Loucy (cell line): Measurements from ENCODE around the gene ADIG.

Source experiments
- H2AFZ ChIP-seq: fragments of 200-600 bp; sonication (generic); 2 replicates; pipeline ENCODE4 v1.6.0; 2016; ENCODE audit warnings: antibody characterized with exemption, mild to moderate bottlenecking, low read length, moderate library complexity
- H3F3A ChIP-seq: fragments of 200-600 bp; 2 replicates; pipeline ENCODE4 v1.6.0; 2016; ENCODE audit warnings: antibody characterized with exemption, low read depth, mild to moderate bottlenecking
- H3K27me3 ChIP-seq: fragments of 200-600 bp; sonication (generic); 2 replicates; pipeline ENCODE4 v1.6.1; 2014; ENCODE audit warnings: low read length, mild to moderate bottlenecking; ENCODE audit not compliant: insufficient read depth, poor library complexity, severe bottlenecking
- H3K36me3 ChIP-seq: fragments of 200-600 bp; sonication (generic); 2 replicates; pipeline ENCODE4 v1.6.1; 2016; ENCODE audit warnings: low read length; ENCODE audit not compliant: insufficient read depth
- H3K4me1 ChIP-seq: fragments of 200-600 bp; sonication (generic); 2 replicates; pipeline ENCODE4 v1.5.1; 2014; ENCODE audit warnings: low read length, mild to moderate bottlenecking; ENCODE audit not compliant: insufficient read depth, poor library complexity, severe bottlenecking
- H3K4me2 ChIP-seq: fragments of 200-600 bp; sonication (generic); 2 replicates; pipeline ENCODE4 v1.6.0; 2014; ENCODE audit warnings: antibody characterized with exemption, low read length, low read depth, mild to moderate bottlenecking; ENCODE audit not compliant: poor library complexity, severe bottlenecking
- H3K4me3 ChIP-seq: fragments of 200-600 bp; sonication (generic); 2 replicates; pipeline ENCODE4 v1.5.1; 2014; ENCODE audit warnings: low read length, mild to moderate bottlenecking, mixed read lengths; ENCODE audit not compliant: poor library complexity, severe bottlenecking
- H3K79me2 ChIP-seq: fragments of 200-600 bp; sonication (generic); 2 replicates; pipeline ENCODE4 v1.6.1; 2014; ENCODE audit warnings: low read length; ENCODE audit not compliant: insufficient read depth
- H3K9ac ChIP-seq: fragments of 200-600 bp; sonication (generic); 2 replicates; pipeline ENCODE4 v1.6.0; 2014; ENCODE audit warnings: mild to moderate bottlenecking, low read depth, low read length, moderate library complexity; ENCODE audit not compliant: poor library complexity, severe bottlenecking
- H3K9me2 ChIP-seq: fragments of 200-600 bp; sonication (generic); replicated peaks from 2 replicates; pipeline ENCODE4 v1.6.1; 2016; ENCODE audit warnings: low read depth, low read length, mixed read lengths
- H3K9me3 ChIP-seq: fragments of 200-600 bp; sonication (generic); 2 replicates; pipeline ENCODE4 v1.6.1; 2014; ENCODE audit warnings: mild to moderate bottlenecking, antibody characterized with exemption, low read length, low read depth; ENCODE audit not compliant: insufficient read depth
- H4K20me1 ChIP-seq: fragments of 200-600 bp; sonication (generic); 2 replicates; pipeline ENCODE4 v1.6.0; 2014; ENCODE audit warnings: antibody characterized with exemption, low read length, mild to moderate bottlenecking; ENCODE audit not compliant: insufficient read depth, poor library complexity, severe bottlenecking
- CTCF ChIP-seq: fragments of 200-600 bp; sonication (generic); conservative IDR thresholded peaks from 2 replicates; pipeline ENCODE4 v1.5.1; 2014; ENCODE audit warnings: mild to moderate bottlenecking, antibody characterized with exemption, low read length
- EZH2phosphoT487 ChIP-seq: fragments of 200-600 bp; IDR thresholded peaks from 2 replicates; pipeline ENCODE4 v1.6.1; 2018; ENCODE audit warnings: antibody characterized with exemption, mild to moderate bottlenecking, moderate library complexity, borderline replicate concordance

Gene ADIG

GRCh38 chr20:38550274-38550673 lies 30.7 kb upstream of the ADIG start:
- TF ChIP-seq EZH2phosphoT487, result no peak
- peak; percentile 59 for TF ChIP-seq CTCF
- Histone ChIP-seq H3K4me1 (no peaks in the 10 kb centered on the region), H3K27me3 (no peaks in the 10 kb centered on the region), H3K9me2 (no peaks in the 10 kb centered on the region), H3K4me3 (no peak overlapping the region), H2AFZ (no peak overlapping the region), H3K79me2 (no peaks in the 10 kb centered on the region), H3F3A (no peaks in the 10 kb centered on the region), H4K20me1 (no peaks in the 10 kb centered on the region), H3K36me3 (peaks cover 73% of the 10 kb centered on the region; the same call in 1 of the 2 replicates), H3K9me3 (no peaks in the 10 kb centered on the region), H3K9ac (no peak overlapping the region), H3K4me2 (no peak overlapping the region)

- Histone ChIP-seq H3K9me2 (no peaks in the 10 kb centered on the region), H3K4me1 (no peaks in the 10 kb centered on the region), H4K20me1 (no peaks in the 10 kb centered on the region), H3K9me3 (no peaks in the 10 kb centered on the region), H3K4me2 (no peak overlapping the region), H3K9ac (no peak overlapping the region), H3F3A (no peaks in the 10 kb centered on the region), H3K79me2 (no peaks in the 10 kb centered on the region), H3K4me3 (no peak overlapping the region), H3K36me3 (peaks cover 70% of the 10 kb centered on the region; the same call in 1 of the 2 replicates), H2AFZ (no peak overlapping the region), H3K27me3 (no peaks in the 10 kb centered on the region)
- TF ChIP-seq CTCF (no peak), EZH2phosphoT487 (no peak)
Observed at GRCh38 chr20:38551056-38551626, 29.9 kb upstream of the ADIG start.

DNA sequence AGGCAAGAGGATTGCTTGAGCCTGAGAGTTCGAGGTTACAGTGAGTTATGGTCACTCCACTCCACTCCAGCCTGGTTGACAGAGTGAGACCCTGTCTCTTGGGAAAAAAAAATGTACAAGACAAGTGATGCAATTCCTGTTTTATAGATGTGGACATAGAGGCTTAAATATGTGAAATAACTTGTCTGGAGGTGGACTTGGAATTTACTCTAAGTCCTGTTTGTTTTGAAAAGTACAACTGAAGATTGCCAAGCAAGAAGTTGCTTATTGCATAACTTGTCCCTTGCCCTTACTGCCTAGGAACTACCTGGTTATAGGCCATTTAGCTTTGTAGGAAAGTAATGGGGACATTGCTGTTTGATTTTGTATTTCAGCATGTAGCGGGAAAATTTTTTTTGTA lies 26.0 kb upstream of the ADIG start:
- H3K4me1 ChIP-seq, result no peaks in the 10 kb centered on the region
- no peak overlapping the region for H3K4me2 ChIP-seq
- H3K4me3 ChIP-seq, result no peak overlapping the region
- no peaks in the 10 kb centered on the region for H3K27me3 ChIP-seq
- H4K20me1 ChIP-seq, result no peaks in the 10 kb centered on the region
- H3F3A ChIP-seq, result no peaks in the 10 kb centered on the region
- no peaks in the 10 kb centered on the region for H3K9me3 ChIP-seq
- no peaks in the 10 kb centered on the region for H3K9me2 ChIP-seq
- TF ChIP-seq CTCF (no peak), EZH2phosphoT487 (no peak)
- no peak overlapping the region for H3K9ac ChIP-seq
- no peak overlapping the region for H2AFZ ChIP-seq
- no peaks in the 10 kb centered on the region for H3K79me2 ChIP-seq
- peaks cover 75% of the 10 kb centered on the region; the same call in 1 of the 2 replicates for H3K36me3 ChIP-seq
